RWPE2 (cell line): Measurements from ENCODE around the gene CCDC81.

Experiments used
- ATAC-seq: fragments of 200-7000 bp; cut with Tn5 transposase; 3 replicates; pipeline ENCODE4 v1.9.1; 2021; ENCODE audit warnings: low read depth
- DNase-seq: peaks from one replicate; pipeline ENCODE4 v3.0.0-alpha.2; 2020; ENCODE audit warnings: low spot score
- H3K27ac ChIP-seq: fragments of 450-650 bp; 2 replicates; pipeline ENCODE4 v1.5.1; 2017; ENCODE audit warnings: mild to moderate bottlenecking; ENCODE audit not compliant: poor library complexity, severe bottlenecking
- H3K27me3 ChIP-seq: fragments of 250-450 bp; sonication (Bioruptor Pico); 2 replicates; pipeline ENCODE4 v1.5.1; 2021; ENCODE audit warnings: mild to moderate bottlenecking, moderate library complexity; ENCODE audit not compliant: insufficient read depth, poor library complexity, severe bottlenecking
- H3K36me3 ChIP-seq: fragments of 250-450 bp; sonication (Bioruptor Pico); 2 replicates; pipeline ENCODE4 v1.5.1; 2020; ENCODE audit warnings: low read depth, mild to moderate bottlenecking, moderate library complexity
- H3K4me1 ChIP-seq: fragments of 250-450 bp; sonication (Bioruptor Pico); 2 replicates; pipeline ENCODE4 v1.5.1; 2021; ENCODE audit warnings: mild to moderate bottlenecking, moderate library complexity; ENCODE audit not compliant: insufficient read depth, poor library complexity, severe bottlenecking
- H3K4me3 ChIP-seq: fragments of 250-450 bp; sonication (Bioruptor Pico); 2 replicates; pipeline ENCODE4 v1.5.1; 2021; ENCODE audit warnings: mild to moderate bottlenecking, moderate library complexity; ENCODE audit not compliant: severe bottlenecking
- H3K9me3 ChIP-seq: fragments of 250-450 bp; sonication (Bioruptor Pico); 2 replicates; pipeline ENCODE4 v1.5.1; 2021; ENCODE audit warnings: mild to moderate bottlenecking, moderate library complexity; ENCODE audit not compliant: severe bottlenecking
- CTCF ChIP-seq: fragments of 450-650 bp; IDR thresholded peaks from one replicate; pipeline ENCODE4 v1.5.1; 2017; ENCODE audit warnings: mild to moderate bottlenecking, moderate library complexity; ENCODE audit not compliant: poor library complexity, severe bottlenecking

The CCDC81 gene

GRCh38 chr11:86383041-86383955 is 8.6 kb downstream of the CCDC81 start:
- H3K36me3 ChIP-seq = no peaks in the 10 kb centered on the region
- no peak for TF ChIP-seq CTCF
- H3K4me3 ChIP-seq = no peak overlapping the region
- DNase-seq = no peak
- H3K27ac ChIP-seq = no peak overlapping the region
- H3K4me1 ChIP-seq = no peaks in the 10 kb centered on the region
- no peaks in the 10 kb centered on the region for H3K9me3 ChIP-seq
- no peaks in the 10 kb centered on the region for H3K27me3 ChIP-seq
- no peak for ATAC-seq

- H3K9me3 ChIP-seq = no peaks in the 10 kb centered on the region
- H3K27me3 ChIP-seq = no peaks in the 10 kb centered on the region
- TF ChIP-seq CTCF = no peak
- H3K27ac ChIP-seq = no peak overlapping the region
- no peaks in the 10 kb centered on the region for H3K4me1 ChIP-seq
- no peak overlapping the region for H3K4me3 ChIP-seq
- ATAC-seq = no peak
- no peaks in the 10 kb centered on the region for H3K36me3 ChIP-seq
- no peak for DNase-seq
Observed at GRCh38 chr11:86386283-86386682, 11.6 kb downstream of the CCDC81 start.

- Histone ChIP-seq H3K9me3 (no peaks in the 10 kb centered on the region), H3K4me3 (no peak overlapping the region), H3K36me3 (no peaks in the 10 kb centered on the region), H3K4me1 (no peaks in the 10 kb centered on the region), H3K27ac (no peak overlapping the region), H3K27me3 (no peaks in the 10 kb centered on the region)
- ATAC-seq (no peak), DNase-seq (no peak)
- no peak for TF ChIP-seq CTCF
Observed at GRCh38 chr11:86386746-86387145, 12.1 kb downstream of the CCDC81 start.

DNA sequence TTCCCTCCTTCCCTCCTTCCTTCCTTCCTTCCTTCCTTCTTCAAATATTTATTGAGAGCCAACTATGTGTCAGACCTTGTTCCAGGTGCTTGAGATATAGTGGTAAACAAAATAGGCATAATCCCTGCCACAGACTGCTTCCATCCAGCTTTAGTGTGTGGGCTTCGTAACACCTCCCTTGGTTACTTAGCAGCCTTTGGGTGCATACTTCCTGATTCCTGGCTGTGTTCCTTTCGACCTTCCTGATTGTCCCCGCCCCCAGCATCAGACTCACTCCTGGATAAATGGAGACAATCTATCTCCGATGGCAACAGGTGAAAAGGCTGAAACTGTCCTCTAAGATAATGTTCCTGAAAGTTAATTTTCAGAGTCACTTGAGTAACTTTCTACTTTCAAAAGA is 13.5 kb downstream of the CCDC81 start:
- TF ChIP-seq CTCF = no peak
- Histone ChIP-seq H3K9me3 (no peaks in the 10 kb centered on the region), H3K27me3 (no peaks in the 10 kb centered on the region), H3K4me1 (no peaks in the 10 kb centered on the region), H3K27ac (no peak overlapping the region), H3K36me3 (no peaks in the 10 kb centered on the region), H3K4me3 (no peak overlapping the region)
- no peak for ATAC-seq
- DNase-seq = no peak

DNA sequence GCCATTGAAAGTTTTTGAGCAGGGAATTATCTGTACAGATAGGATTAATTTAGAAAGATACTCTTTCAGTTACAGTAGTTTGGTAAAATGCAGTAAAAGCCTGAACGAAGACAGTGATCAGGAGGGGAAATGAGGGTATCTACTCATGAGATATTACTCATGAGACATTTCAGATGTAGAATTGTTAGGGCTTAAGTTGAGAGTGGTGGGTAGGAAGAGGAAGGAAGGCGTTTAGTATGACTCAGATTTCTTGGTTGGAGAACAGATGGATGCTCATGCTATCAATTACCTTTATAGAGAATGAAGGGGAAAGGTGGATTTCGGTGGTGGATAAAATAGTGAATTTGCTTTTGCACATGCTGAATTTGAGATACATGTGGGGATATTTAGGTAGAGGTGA is 15.8 kb downstream of the CCDC81 start:
- ATAC-seq (no peak), DNase-seq (no peak)
- Histone ChIP-seq H3K27ac (no peak overlapping the region), H3K4me3 (no peak overlapping the region), H3K9me3 (no peaks in the 10 kb centered on the region), H3K36me3 (no peaks in the 10 kb centered on the region), H3K27me3 (no peaks in the 10 kb centered on the region), H3K4me1 (no peaks in the 10 kb centered on the region)
- TF ChIP-seq CTCF = no peak
